Keratinocyte (primary cell): ENCODE data around the gene GALNT14.

Source experiments
- EZH2 ChIP-seq: IDR thresholded peaks from one replicate; pipeline ENCODE4 v1.6.1; 2012; ENCODE audit warnings: inconsistent platforms, mild to moderate bottlenecking, low read length, moderate library complexity
- TF ChIP-seq, protein P1 (sequence below), 3 experiments: IDR thresholded peaks in 1 of 3; conservative IDR thresholded peaks in 1 of 3; optimal IDR thresholded peaks in 1 of 3; 2 replicates in 2 of 3; 3 replicates in 1 of 3; pipeline versions ENCODE3 to v1.5.1; 2011; ENCODE audit warnings: low read length in 3 of 3, mild to moderate bottlenecking in 3 of 3, moderate library complexity in 2 of 3, control low read depth in 1 of 3, inconsistent platforms in 1 of 3; ENCODE audit not compliant: insufficient read depth in 2 of 3; ENCODE audit errors: extremely low read depth in 1 of 3

DNA sequence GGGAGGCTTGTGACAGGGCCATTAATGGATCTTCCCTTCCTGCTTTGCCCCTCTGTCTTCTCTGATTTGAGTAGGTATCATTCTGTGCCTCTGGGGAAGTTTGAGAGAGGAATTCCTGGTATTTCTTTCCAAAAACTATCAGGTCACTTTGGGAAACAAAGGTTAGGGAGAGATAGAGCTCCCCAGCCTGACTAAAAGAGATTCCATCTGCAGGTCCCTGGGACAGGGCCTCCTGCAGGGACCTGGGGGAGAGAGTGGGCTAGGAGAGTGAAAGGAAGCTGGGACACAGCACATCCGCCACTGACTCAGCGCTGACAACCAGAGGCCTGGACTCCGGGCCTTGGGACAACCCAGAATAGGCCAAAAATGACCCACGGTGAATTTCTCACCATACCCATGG is 6.4 kb downstream of the GALNT14 start:
- TF ChIP-seq, protein P1, sequence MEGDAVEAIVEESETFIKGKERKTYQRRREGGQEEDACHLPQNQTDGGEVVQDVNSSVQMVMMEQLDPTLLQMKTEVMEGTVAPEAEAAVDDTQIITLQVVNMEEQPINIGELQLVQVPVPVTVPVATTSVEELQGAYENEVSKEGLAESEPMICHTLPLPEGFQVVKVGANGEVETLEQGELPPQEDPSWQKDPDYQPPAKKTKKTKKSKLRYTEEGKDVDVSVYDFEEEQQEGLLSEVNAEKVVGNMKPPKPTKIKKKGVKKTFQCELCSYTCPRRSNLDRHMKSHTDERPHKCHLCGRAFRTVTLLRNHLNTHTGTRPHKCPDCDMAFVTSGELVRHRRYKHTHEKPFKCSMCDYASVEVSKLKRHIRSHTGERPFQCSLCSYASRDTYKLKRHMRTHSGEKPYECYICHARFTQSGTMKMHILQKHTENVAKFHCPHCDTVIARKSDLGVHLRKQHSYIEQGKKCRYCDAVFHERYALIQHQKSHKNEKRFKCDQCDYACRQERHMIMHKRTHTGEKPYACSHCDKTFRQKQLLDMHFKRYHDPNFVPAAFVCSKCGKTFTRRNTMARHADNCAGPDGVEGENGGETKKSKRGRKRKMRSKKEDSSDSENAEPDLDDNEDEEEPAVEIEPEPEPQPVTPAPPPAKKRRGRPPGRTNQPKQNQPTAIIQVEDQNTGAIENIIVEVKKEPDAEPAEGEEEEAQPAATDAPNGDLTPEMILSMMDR (optimal IDR thresholded peaks at IDR 0.05 in 1 of 3, IDR thresholded peaks at IDR 0.05 in 1 of 3, conservative IDR thresholded peaks at IDR 0.05 in 1 of 3; ENCODE audit: extremely low read depth in 1 of 3, insufficient read depth in 2 of 3, low read length in 3 of 3) = no peak
- TF ChIP-seq EZH2 = no peak
